H9 (cell line): ENCODE measurements around the gene PLA2G1B. TPM values are rescaled to one million over a fixed set of nuclear protein-coding genes. Genes with fewer than 3 reads are reported as not detected.
"Not testable (repeated sequence)": the region's sequence is repeated elsewhere in the genome, so short reads cannot be mapped to it uniquely, and the experiment has no call there.

Source experiments
- DNase-seq: peaks from one replicate; pipeline ENCODE4 v3.0.0-alpha.2; 2017
- H2AFZ ChIP-seq: one replicate; pipeline ENCODE4 v1.6.1; 2013; ENCODE audit warnings: mild to moderate bottlenecking, low read length, control low read depth, moderate library complexity
- H2AK5ac ChIP-seq: 2 replicates; pipeline ENCODE4 v1.6.1; 2013; ENCODE audit warnings: low read length, control low read depth, mixed read lengths; ENCODE audit not compliant: insufficient read length
- H2BK120ac ChIP-seq: one replicate; pipeline ENCODE4 v1.6.1; 2013; ENCODE audit warnings: low read depth, mild to moderate bottlenecking, low read length, control low read depth, inconsistent platforms; ENCODE audit not compliant: poor library complexity, severe bottlenecking
- H2BK12ac ChIP-seq: 2 replicates; pipeline ENCODE4 v1.6.1; 2013; ENCODE audit warnings: low read length, control low read depth, mixed read lengths, low read depth; ENCODE audit not compliant: insufficient read length
- H2BK15ac ChIP-seq: 2 replicates; pipeline ENCODE4 v1.6.1; 2013; ENCODE audit warnings: low read depth, low read length, control low read depth
- H2BK20ac ChIP-seq: one replicate; pipeline ENCODE4 v1.6.1; 2013; ENCODE audit warnings: low read depth, mild to moderate bottlenecking, low read length, control low read depth, inconsistent platforms; ENCODE audit not compliant: poor library complexity, severe bottlenecking
- H2BK5ac ChIP-seq: 2 replicates; pipeline ENCODE4 v1.6.1; 2013; ENCODE audit warnings: low read length, control low read depth, mixed read lengths; ENCODE audit not compliant: insufficient read length
- H3K14ac ChIP-seq: 2 replicates; pipeline ENCODE4 v1.6.1; 2013; ENCODE audit warnings: low read length, control low read depth; ENCODE audit not compliant: insufficient read depth
- H3K18ac ChIP-seq: 2 replicates; pipeline ENCODE4 v1.6.1; 2013; ENCODE audit warnings: low read depth, mild to moderate bottlenecking, mixed read lengths, low read length, control low read depth; ENCODE audit not compliant: insufficient read length
- H3K23ac ChIP-seq: 2 replicates; pipeline ENCODE4 v1.6.1; 2013; ENCODE audit warnings: low read length, control low read depth, mixed read lengths, low read depth; ENCODE audit not compliant: insufficient read length
- H3K23me2 ChIP-seq: 2 replicates; pipeline ENCODE4 v1.6.1; 2013; ENCODE audit warnings: low read depth, mild to moderate bottlenecking, mixed read lengths, low read length, control low read depth; ENCODE audit not compliant: insufficient read length, poor library complexity, severe bottlenecking
- H3K27ac ChIP-seq: 2 replicates; pipeline ENCODE4 v1.5.1; 2013; ENCODE audit warnings: low read length, control low read depth, mixed read lengths, low read depth; ENCODE audit not compliant: insufficient read length
- H3K27me3 ChIP-seq: 2 replicates; pipeline ENCODE4 v1.6.1; 2013; ENCODE audit warnings: low read length, control low read depth, inconsistent platforms; ENCODE audit not compliant: insufficient read depth
- H3K4ac ChIP-seq: 2 replicates; pipeline ENCODE4 v1.6.1; 2013; ENCODE audit warnings: low read depth, mild to moderate bottlenecking, control low read depth, inconsistent platforms, low read length, moderate library complexity
- H3K4me1 ChIP-seq: 2 replicates; pipeline ENCODE4 v1.6.1; 2013; ENCODE audit warnings: low read length, control low read depth, inconsistent platforms; ENCODE audit not compliant: insufficient read depth
- H3K4me2 ChIP-seq: 2 replicates; pipeline ENCODE4 v1.6.1; 2013; ENCODE audit warnings: low read length, control low read depth, mixed read lengths; ENCODE audit not compliant: insufficient read length, insufficient read depth
- H3K56ac ChIP-seq: 2 replicates; pipeline ENCODE4 v1.6.1; 2013; ENCODE audit warnings: low read depth, mild to moderate bottlenecking, mixed read lengths, low read length, control low read depth; ENCODE audit not compliant: insufficient read length
- H3K79me1 ChIP-seq: 2 replicates; pipeline ENCODE4 v1.6.1; 2013; ENCODE audit warnings: low read depth, mild to moderate bottlenecking, moderate library complexity, low read length, control low read depth, inconsistent platforms; ENCODE audit not compliant: insufficient read depth, poor library complexity, severe bottlenecking
- H3K79me2 ChIP-seq: 2 replicates; pipeline ENCODE4 v1.6.1; 2013; ENCODE audit warnings: low read length, control low read depth, inconsistent platforms; ENCODE audit not compliant: insufficient read depth
- H3K9ac ChIP-seq: 2 replicates; pipeline ENCODE4 v1.6.1; 2013; ENCODE audit warnings: low read length, control low read depth, mixed read lengths; ENCODE audit not compliant: insufficient read length; ENCODE audit errors: extremely low read depth
- H3K9me3 ChIP-seq: one replicate; pipeline ENCODE4 v1.6.1; 2013; ENCODE audit warnings: low read depth, low read length, inconsistent platforms; ENCODE audit not compliant: control insufficient read depth
- H3T11ph ChIP-seq: one replicate; pipeline ENCODE4 v1.6.1; 2013; ENCODE audit warnings: mild to moderate bottlenecking, low read length, control low read depth, inconsistent platforms
- H4K20me1 ChIP-seq: one replicate; pipeline ENCODE4 v1.6.1; 2013; ENCODE audit not compliant: control insufficient read depth, insufficient read length, insufficient read depth
- H4K5ac ChIP-seq: 2 replicates; pipeline ENCODE4 v1.6.1; 2013; ENCODE audit warnings: low read depth, mild to moderate bottlenecking, mixed read lengths, low read length, control low read depth; ENCODE audit not compliant: insufficient read length
- H4K8ac ChIP-seq: replicated peaks from 2 replicates; pipeline ENCODE4 v1.6.1; 2013; ENCODE audit warnings: low read length, control low read depth, mixed read lengths, low read depth; ENCODE audit not compliant: insufficient read length
- H4K91ac ChIP-seq: 2 replicates; pipeline ENCODE4 v1.6.1; 2013; ENCODE audit warnings: low read depth, mild to moderate bottlenecking, moderate library complexity, mixed read lengths, low read length, control low read depth; ENCODE audit not compliant: insufficient read length
- H3K27ac Mint-ChIP-seq, 3 experiments: 2 replicates in 2 of 3; 3 replicates in 1 of 3; pipeline ENCODE4 v1.8.0; 2020 to 2021; ENCODE audit warnings: mixed read lengths in 3 of 3, mild to moderate bottlenecking in 1 of 3, moderate library complexity in 1 of 3
- H3K27me3 Mint-ChIP-seq: 2 replicates; pipeline ENCODE4 v1.8.0; 2021; ENCODE audit warnings: low read depth, mild to moderate bottlenecking, moderate library complexity, mixed read lengths
- H3K36me3 Mint-ChIP-seq, 3 experiments: 2 replicates in 2 of 3; 3 replicates in 1 of 3; pipeline ENCODE4 v1.8.0; 2020 to 2021; ENCODE audit warnings: low read depth in 3 of 3, mixed read lengths in 3 of 3; ENCODE audit not compliant: insufficient read depth in 1 of 3
- H3K4me1 Mint-ChIP-seq, 2 experiments: 2 replicates each; pipeline ENCODE4 v1.8.0; 2020; ENCODE audit warnings: mixed read lengths in 2 of 2
- H3K4me3 Mint-ChIP-seq, 2 experiments: 2 replicates in 1 of 2; 3 replicates in 1 of 2; pipeline ENCODE4 v1.8.0; 2020 to 2021; ENCODE audit warnings: mild to moderate bottlenecking in 2 of 2, mixed read lengths in 2 of 2, moderate library complexity in 1 of 2
- H3K9me3 Mint-ChIP-seq, 2 experiments: 2 replicates in 1 of 2; 3 replicates in 1 of 2; pipeline ENCODE4 v1.8.0; 2020; ENCODE audit warnings: mild to moderate bottlenecking in 2 of 2, mixed read lengths in 2 of 2, moderate library complexity in 1 of 2
- CTCF ChIP-seq: fragments of 200-600 bp; sonication (generic); conservative IDR thresholded peaks from 3 replicates; pipeline ENCODE4 v1.8.0; 2021; ENCODE audit warnings: antibody characterized with exemption, mild to moderate bottlenecking
- WGBS: extraction: QIAGEN DNeasy Blood & Tissue Kit; methylation state at CpG from one replicate; pipeline ENCODE4 v1.1.7; 2013; ENCODE audit warnings: missing lambda C conversion rate, low lambda C conversion rate, mixed read lengths; ENCODE audit not compliant: insufficient read length; ENCODE audit errors: extremely low coverage; 5-methylcytosine and 5-hydroxymethylcytosine counted together
- total RNA-seq: library from RNA; stranded (reverse); gene quantifications from 2 replicates; pipeline ENCODE4 v1.2.1, GENCODE V29; 2021

The PLA2G1B gene
- total RNA-seq, 1 experiment from 2014 or later, result not detected

GRCh38 chr12:120337730-120338129 lies 10.2 kb upstream of the PLA2G1B start:
- Histone ChIP-seq H2BK12ac (no peak overlapping the region), H3K27ac (no peak overlapping the region), H3K18ac (no peak overlapping the region), H3K9ac (no peak overlapping the region), H3K4me1 (no peaks in the 10 kb centered on the region), H3K27me3 (no peaks in the 10 kb centered on the region), H2AK5ac (no peak overlapping the region), H3K23me2 (no peaks in the 10 kb centered on the region), H3K4me2 (no peak overlapping the region), H2BK5ac (no peak overlapping the region), H4K20me1 (no peaks in the 10 kb centered on the region), H3K4ac (no peak overlapping the region), H3K79me1 (no peaks in the 10 kb centered on the region), H3K14ac (no peak overlapping the region), H3K23ac (no peak overlapping the region), H4K8ac (no peak overlapping the region), H3K56ac (no peak overlapping the region), H4K91ac (no peak overlapping the region), H3T11ph (no peak overlapping the region), H2BK120ac (no peak overlapping the region), H2BK20ac (no peak overlapping the region), H2BK15ac (no peak overlapping the region), H3K79me2 (no peaks in the 10 kb centered on the region), H4K5ac (no peak overlapping the region), H2AFZ (no peak overlapping the region), H3K9me3 (peaks cover 4% of the 10 kb centered on the region)
- no CpG with 5 or more reads among the region's 2 CpGs for WGBS
- no peak for DNase-seq
- no peak overlapping the region for H3K27ac Mint-ChIP-seq
- no peak overlapping the region for H3K4me3 Mint-ChIP-seq
- H3K9me3 Mint-ChIP-seq, result peaks cover 29% of the 10 kb centered on the region in 2 experiments
- peaks cover 0 to 11% of the 10 kb centered on the region in 2 experiments; a peak in 2 of 4 replicates for H3K4me1 Mint-ChIP-seq
- peaks cover 6 to 20% (median 13%) of the 10 kb centered on the region in 3 experiments for H3K36me3 Mint-ChIP-seq
- H3K27me3 Mint-ChIP-seq, result peaks cover 16% of the 10 kb centered on the region
- no peak for TF ChIP-seq CTCF

- H3K56ac ChIP-seq, H3K9ac ChIP-seq, H3K4me1 ChIP-seq, H3K23me2 ChIP-seq, H3K18ac ChIP-seq, H4K91ac ChIP-seq, H2AFZ ChIP-seq, H2AK5ac ChIP-seq, H3K14ac ChIP-seq, H3K23ac ChIP-seq, DNase-seq, H3K79me1 ChIP-seq, H3K79me2 ChIP-seq, H3K27ac ChIP-seq, H2BK120ac ChIP-seq, H3K4ac ChIP-seq, H2BK5ac ChIP-seq, H3K27ac Mint-ChIP-seq, H3K9me3 ChIP-seq, H3K4me3 Mint-ChIP-seq, H4K8ac ChIP-seq, H4K20me1 ChIP-seq, H3T11ph ChIP-seq, H3K4me2 ChIP-seq, H2BK12ac ChIP-seq, H3K4me1 Mint-ChIP-seq, H3K27me3 ChIP-seq, H4K5ac ChIP-seq, H2BK20ac ChIP-seq, H2BK15ac ChIP-seq: not testable (repeated sequence)
- H3K9me3 Mint-ChIP-seq, result peaks cover 29% of the 10 kb centered on the region in 2 experiments
- peaks cover 6 to 20% (median 13%) of the 10 kb centered on the region in 3 experiments for H3K36me3 Mint-ChIP-seq
- H3K27me3 Mint-ChIP-seq, result peaks cover 22% of the 10 kb centered on the region
- no CpG with 5 or more reads among the region's 2 CpGs for WGBS
These were observed 8.8 kb upstream of the PLA2G1B start for GRCh38 chr12:120336392-120336791.
